H9 (cell line): ENCODE data around the gene SH3BGRL3. TPM values are rescaled to one million over a fixed set of nuclear protein-coding genes. Genes with fewer than 3 reads are reported as not detected.

Experiments
- DNase-seq: peaks from one replicate; pipeline ENCODE4 v3.0.0-alpha.2; 2017
- H2AFZ ChIP-seq: one replicate; pipeline ENCODE4 v1.6.1; 2013; ENCODE audit warnings: mild to moderate bottlenecking, low read length, control low read depth, moderate library complexity
- H2AK5ac ChIP-seq: 2 replicates; pipeline ENCODE4 v1.6.1; 2013; ENCODE audit warnings: low read length, control low read depth, mixed read lengths; ENCODE audit not compliant: insufficient read length
- H2BK120ac ChIP-seq: one replicate; pipeline ENCODE4 v1.6.1; 2013; ENCODE audit warnings: low read depth, mild to moderate bottlenecking, low read length, control low read depth, inconsistent platforms; ENCODE audit not compliant: poor library complexity, severe bottlenecking
- H2BK12ac ChIP-seq: 2 replicates; pipeline ENCODE4 v1.6.1; 2013; ENCODE audit warnings: low read length, control low read depth, mixed read lengths, low read depth; ENCODE audit not compliant: insufficient read length
- H2BK15ac ChIP-seq: 2 replicates; pipeline ENCODE4 v1.6.1; 2013; ENCODE audit warnings: low read depth, low read length, control low read depth
- H2BK20ac ChIP-seq: one replicate; pipeline ENCODE4 v1.6.1; 2013; ENCODE audit warnings: low read depth, mild to moderate bottlenecking, low read length, control low read depth, inconsistent platforms; ENCODE audit not compliant: poor library complexity, severe bottlenecking
- H2BK5ac ChIP-seq: 2 replicates; pipeline ENCODE4 v1.6.1; 2013; ENCODE audit warnings: low read length, control low read depth, mixed read lengths; ENCODE audit not compliant: insufficient read length
- H3K14ac ChIP-seq: 2 replicates; pipeline ENCODE4 v1.6.1; 2013; ENCODE audit warnings: low read length, control low read depth; ENCODE audit not compliant: insufficient read depth
- H3K18ac ChIP-seq: 2 replicates; pipeline ENCODE4 v1.6.1; 2013; ENCODE audit warnings: low read depth, mild to moderate bottlenecking, mixed read lengths, low read length, control low read depth; ENCODE audit not compliant: insufficient read length
- H3K23ac ChIP-seq: 2 replicates; pipeline ENCODE4 v1.6.1; 2013; ENCODE audit warnings: low read length, control low read depth, mixed read lengths, low read depth; ENCODE audit not compliant: insufficient read length
- H3K23me2 ChIP-seq: 2 replicates; pipeline ENCODE4 v1.6.1; 2013; ENCODE audit warnings: low read depth, mild to moderate bottlenecking, mixed read lengths, low read length, control low read depth; ENCODE audit not compliant: insufficient read length, poor library complexity, severe bottlenecking
- H3K27ac ChIP-seq: 2 replicates; pipeline ENCODE4 v1.5.1; 2013; ENCODE audit warnings: low read length, control low read depth, mixed read lengths, low read depth; ENCODE audit not compliant: insufficient read length
- H3K27me3 ChIP-seq: 2 replicates; pipeline ENCODE4 v1.6.1; 2013; ENCODE audit warnings: low read length, control low read depth, inconsistent platforms; ENCODE audit not compliant: insufficient read depth
- H3K4ac ChIP-seq: 2 replicates; pipeline ENCODE4 v1.6.1; 2013; ENCODE audit warnings: low read depth, mild to moderate bottlenecking, control low read depth, inconsistent platforms, low read length, moderate library complexity
- H3K4me1 ChIP-seq: 2 replicates; pipeline ENCODE4 v1.6.1; 2013; ENCODE audit warnings: low read length, control low read depth, inconsistent platforms; ENCODE audit not compliant: insufficient read depth
- H3K4me2 ChIP-seq: 2 replicates; pipeline ENCODE4 v1.6.1; 2013; ENCODE audit warnings: low read length, control low read depth, mixed read lengths; ENCODE audit not compliant: insufficient read length, insufficient read depth
- H3K56ac ChIP-seq: 2 replicates; pipeline ENCODE4 v1.6.1; 2013; ENCODE audit warnings: low read depth, mild to moderate bottlenecking, mixed read lengths, low read length, control low read depth; ENCODE audit not compliant: insufficient read length
- H3K79me1 ChIP-seq: 2 replicates; pipeline ENCODE4 v1.6.1; 2013; ENCODE audit warnings: low read depth, mild to moderate bottlenecking, moderate library complexity, low read length, control low read depth, inconsistent platforms; ENCODE audit not compliant: insufficient read depth, poor library complexity, severe bottlenecking
- H3K79me2 ChIP-seq: 2 replicates; pipeline ENCODE4 v1.6.1; 2013; ENCODE audit warnings: low read length, control low read depth, inconsistent platforms; ENCODE audit not compliant: insufficient read depth
- H3K9ac ChIP-seq: 2 replicates; pipeline ENCODE4 v1.6.1; 2013; ENCODE audit warnings: low read length, control low read depth, mixed read lengths; ENCODE audit not compliant: insufficient read length; ENCODE audit errors: extremely low read depth
- H3K9me3 ChIP-seq: one replicate; pipeline ENCODE4 v1.6.1; 2013; ENCODE audit warnings: low read depth, low read length, inconsistent platforms; ENCODE audit not compliant: control insufficient read depth
- H3T11ph ChIP-seq: one replicate; pipeline ENCODE4 v1.6.1; 2013; ENCODE audit warnings: mild to moderate bottlenecking, low read length, control low read depth, inconsistent platforms
- H4K20me1 ChIP-seq: one replicate; pipeline ENCODE4 v1.6.1; 2013; ENCODE audit not compliant: control insufficient read depth, insufficient read length, insufficient read depth
- H4K5ac ChIP-seq: 2 replicates; pipeline ENCODE4 v1.6.1; 2013; ENCODE audit warnings: low read depth, mild to moderate bottlenecking, mixed read lengths, low read length, control low read depth; ENCODE audit not compliant: insufficient read length
- H4K8ac ChIP-seq: replicated peaks from 2 replicates; pipeline ENCODE4 v1.6.1; 2013; ENCODE audit warnings: low read length, control low read depth, mixed read lengths, low read depth; ENCODE audit not compliant: insufficient read length
- H4K91ac ChIP-seq: 2 replicates; pipeline ENCODE4 v1.6.1; 2013; ENCODE audit warnings: low read depth, mild to moderate bottlenecking, moderate library complexity, mixed read lengths, low read length, control low read depth; ENCODE audit not compliant: insufficient read length
- H3K27ac Mint-ChIP-seq, 3 experiments: 2 replicates in 2 of 3; 3 replicates in 1 of 3; pipeline ENCODE4 v1.8.0; 2020 to 2021; ENCODE audit warnings: mixed read lengths in 3 of 3, mild to moderate bottlenecking in 1 of 3, moderate library complexity in 1 of 3
- H3K27me3 Mint-ChIP-seq: 2 replicates; pipeline ENCODE4 v1.8.0; 2021; ENCODE audit warnings: low read depth, mild to moderate bottlenecking, moderate library complexity, mixed read lengths
- H3K36me3 Mint-ChIP-seq, 3 experiments: 2 replicates in 2 of 3; 3 replicates in 1 of 3; pipeline ENCODE4 v1.8.0; 2020 to 2021; ENCODE audit warnings: low read depth in 3 of 3, mixed read lengths in 3 of 3; ENCODE audit not compliant: insufficient read depth in 1 of 3
- H3K4me1 Mint-ChIP-seq, 2 experiments: 2 replicates each; pipeline ENCODE4 v1.8.0; 2020; ENCODE audit warnings: mixed read lengths in 2 of 2
- H3K4me3 Mint-ChIP-seq, 2 experiments: 2 replicates in 1 of 2; 3 replicates in 1 of 2; pipeline ENCODE4 v1.8.0; 2020 to 2021; ENCODE audit warnings: mild to moderate bottlenecking in 2 of 2, mixed read lengths in 2 of 2, moderate library complexity in 1 of 2
- H3K9me3 Mint-ChIP-seq, 2 experiments: 2 replicates in 1 of 2; 3 replicates in 1 of 2; pipeline ENCODE4 v1.8.0; 2020; ENCODE audit warnings: mild to moderate bottlenecking in 2 of 2, mixed read lengths in 2 of 2, moderate library complexity in 1 of 2
- WGBS: extraction: QIAGEN DNeasy Blood & Tissue Kit; methylation state at CpG from one replicate; pipeline ENCODE4 v1.1.7; 2013; ENCODE audit warnings: missing lambda C conversion rate, low lambda C conversion rate, mixed read lengths; ENCODE audit not compliant: insufficient read length; ENCODE audit errors: extremely low coverage; 5-methylcytosine and 5-hydroxymethylcytosine counted together
- total RNA-seq: library from RNA; stranded (reverse); gene quantifications from 2 replicates; pipeline ENCODE4 v1.2.1, GENCODE V29; 2021
- TF ChIP-seq, protein P1 (sequence below): fragments of 200-600 bp; sonication (generic); conservative IDR thresholded peaks from 3 replicates; pipeline ENCODE4 v1.8.0; 2021; ENCODE audit warnings: antibody characterized with exemption, mild to moderate bottlenecking

SH3BGRL3 gene
- total RNA-seq, 1 experiment from 2014 or later, result 86.3 TPM

DNA sequence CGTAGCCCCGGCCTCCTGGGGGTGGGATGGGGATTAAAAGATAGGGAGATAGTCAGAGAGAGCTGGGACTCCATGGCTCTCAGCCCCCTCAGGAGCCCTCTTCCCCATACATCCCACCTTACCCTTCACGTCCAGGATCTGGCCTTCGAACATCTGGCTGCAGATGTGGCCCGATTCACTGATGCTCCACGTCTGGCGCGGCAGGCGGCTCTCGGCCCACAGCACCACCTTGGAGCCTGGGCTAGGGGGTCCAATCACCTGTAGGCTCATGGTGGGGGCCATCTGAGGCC, 42.1 kb downstream of the SH3BGRL3 start:
- Histone ChIP-seq H2BK120ac (no peak overlapping the region), H2BK12ac (no peak overlapping the region), H3K4me2 (no peak overlapping the region), H3K27ac (no peak overlapping the region), H3K9me3 (no peaks in the 10 kb centered on the region), H3K14ac (no peak overlapping the region), H3T11ph (no peak overlapping the region), H2BK5ac (no peak overlapping the region), H3K9ac (no peak overlapping the region), H3K79me2 (no peaks in the 10 kb centered on the region), H4K8ac (no peak overlapping the region), H4K5ac (no peak overlapping the region), H4K91ac (no peak overlapping the region), H3K23ac (no peak overlapping the region), H3K18ac (no peak overlapping the region), H2BK20ac (no peak overlapping the region), H4K20me1 (no peaks in the 10 kb centered on the region), H3K4ac (no peak overlapping the region), H2AK5ac (no peak overlapping the region), H3K23me2 (no peaks in the 10 kb centered on the region), H2BK15ac (no peak overlapping the region), H3K56ac (no peak overlapping the region), H3K4me1 (no peaks in the 10 kb centered on the region), H3K79me1 (no peaks in the 10 kb centered on the region), H3K27me3 (no peaks in the 10 kb centered on the region), H2AFZ (no peak overlapping the region)
- Mint-ChIP-seq H3K4me3 (no peak overlapping the region), H3K36me3 (peaks cover 16 to 46% (median 37%) of the 10 kb centered on the region in 3 experiments; a peak in 6 of 7 replicates), H3K27me3 (no peaks in the 10 kb centered on the region), H3K27ac (no peak overlapping the region), H3K9me3 (no peaks in the 10 kb centered on the region), H3K4me1 (peaks cover 22 to 31% of the 10 kb centered on the region in 2 experiments)
- DNase-seq, result no peak
- TF ChIP-seq, protein P1, sequence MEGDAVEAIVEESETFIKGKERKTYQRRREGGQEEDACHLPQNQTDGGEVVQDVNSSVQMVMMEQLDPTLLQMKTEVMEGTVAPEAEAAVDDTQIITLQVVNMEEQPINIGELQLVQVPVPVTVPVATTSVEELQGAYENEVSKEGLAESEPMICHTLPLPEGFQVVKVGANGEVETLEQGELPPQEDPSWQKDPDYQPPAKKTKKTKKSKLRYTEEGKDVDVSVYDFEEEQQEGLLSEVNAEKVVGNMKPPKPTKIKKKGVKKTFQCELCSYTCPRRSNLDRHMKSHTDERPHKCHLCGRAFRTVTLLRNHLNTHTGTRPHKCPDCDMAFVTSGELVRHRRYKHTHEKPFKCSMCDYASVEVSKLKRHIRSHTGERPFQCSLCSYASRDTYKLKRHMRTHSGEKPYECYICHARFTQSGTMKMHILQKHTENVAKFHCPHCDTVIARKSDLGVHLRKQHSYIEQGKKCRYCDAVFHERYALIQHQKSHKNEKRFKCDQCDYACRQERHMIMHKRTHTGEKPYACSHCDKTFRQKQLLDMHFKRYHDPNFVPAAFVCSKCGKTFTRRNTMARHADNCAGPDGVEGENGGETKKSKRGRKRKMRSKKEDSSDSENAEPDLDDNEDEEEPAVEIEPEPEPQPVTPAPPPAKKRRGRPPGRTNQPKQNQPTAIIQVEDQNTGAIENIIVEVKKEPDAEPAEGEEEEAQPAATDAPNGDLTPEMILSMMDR, result no peak
- WGBS, result no CpG with 5 or more reads among the region's 10 CpGs
